ENCODE data around the gene KIFBP. TPM values are rescaled to one million over a fixed set of nuclear protein-coding genes. Genes with fewer than 3 reads are reported as not detected.

KIFBP gene
- total and polyA plus RNA-seq, 2 of the 13 experiments (the other 11 are each of a cell fraction or from before 2014, with no cell fraction given): 13.0 to 21.9 TPM

DNA sequence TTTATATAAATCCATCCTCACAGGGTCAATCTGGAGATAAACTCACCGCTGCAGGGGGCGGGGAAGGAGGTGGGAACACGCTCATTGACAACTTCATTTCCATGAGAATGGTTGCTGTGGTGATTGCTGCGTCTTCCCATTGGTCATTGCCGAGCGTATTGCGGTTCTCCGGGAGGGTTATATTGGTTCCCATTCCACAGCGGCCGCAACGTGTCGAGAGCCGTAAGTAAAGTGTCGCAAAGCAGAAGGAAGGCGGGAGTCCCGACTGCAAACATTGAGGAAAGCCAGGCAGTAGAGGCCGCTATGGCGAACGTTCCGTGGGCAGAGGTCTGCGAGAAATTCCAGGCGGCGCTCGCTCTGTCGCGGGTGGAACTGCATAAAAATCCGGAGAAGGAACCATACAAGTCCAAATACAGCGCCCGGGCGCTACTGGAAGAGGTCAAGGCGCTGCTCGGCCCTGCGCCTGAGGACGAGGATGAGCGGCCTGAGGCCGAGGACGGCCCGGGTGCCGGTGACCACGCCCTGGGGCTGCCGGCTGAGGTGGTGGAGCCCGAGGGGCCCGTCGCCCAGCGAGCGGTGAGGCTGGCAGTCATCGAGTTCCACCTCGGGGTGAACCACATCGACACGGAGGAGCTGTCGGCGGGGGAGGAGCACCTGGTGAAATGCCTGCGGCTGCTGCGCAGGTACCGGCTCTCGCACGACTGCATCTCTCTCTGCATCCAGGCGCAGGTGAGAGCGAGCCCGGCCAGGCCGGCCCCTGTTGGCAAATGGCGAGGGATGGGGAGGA, at the start of gene KIFBP (continued):
- TF ChIP-seq TOE1 (CRISPR knock-in tag; IDR thresholded peaks at IDR 0.05): no peak
- TF ChIP-seq HMGA1 (CRISPR knock-in tag; conservative IDR thresholded peaks at IDR 0.05): no peak
- no peak for TF ChIP-seq ZNF576 (CRISPR knock-in tag; IDR thresholded peaks at IDR 0.05)
- no peak for TF ChIP-seq ZNF83 (CRISPR knock-in tag; IDR thresholded peaks at IDR 0.05; ENCODE audit: borderline replicate concordance)
- 0 out of 2 replicates have a peak, but pooled peaks have one; percentile 38 for TF ChIP-seq FOXK2 (IDR thresholded peaks at IDR 0.05)
- TF ChIP-seq MEIS2 (CRISPR knock-in tag; IDR thresholded peaks at IDR 0.05): no peak
- peak; percentile 88; the same call in 1 of the 2 replicates for TF ChIP-seq NFATC3 (CRISPR knock-in tag; IDR thresholded peaks at IDR 0.05)
- no peak for TF ChIP-seq ZNF232 (CRISPR knock-in tag; IDR thresholded peaks at IDR 0.05; ENCODE audit: borderline replicate concordance)
- no peak for TF ChIP-seq SSRP1 (CRISPR knock-in tag; IDR thresholded peaks at IDR 0.05)
- TF ChIP-seq RNF219 (CRISPR knock-in tag; IDR thresholded peaks at IDR 0.05): no peak
- no peak for TF ChIP-seq MAFG (CRISPR knock-in tag; IDR thresholded peaks at IDR 0.05)
- peak; percentile 63 for TF ChIP-seq ZNF746 (CRISPR knock-in tag; IDR thresholded peaks at IDR 0.05)
- TF ChIP-seq, protein P1, sequence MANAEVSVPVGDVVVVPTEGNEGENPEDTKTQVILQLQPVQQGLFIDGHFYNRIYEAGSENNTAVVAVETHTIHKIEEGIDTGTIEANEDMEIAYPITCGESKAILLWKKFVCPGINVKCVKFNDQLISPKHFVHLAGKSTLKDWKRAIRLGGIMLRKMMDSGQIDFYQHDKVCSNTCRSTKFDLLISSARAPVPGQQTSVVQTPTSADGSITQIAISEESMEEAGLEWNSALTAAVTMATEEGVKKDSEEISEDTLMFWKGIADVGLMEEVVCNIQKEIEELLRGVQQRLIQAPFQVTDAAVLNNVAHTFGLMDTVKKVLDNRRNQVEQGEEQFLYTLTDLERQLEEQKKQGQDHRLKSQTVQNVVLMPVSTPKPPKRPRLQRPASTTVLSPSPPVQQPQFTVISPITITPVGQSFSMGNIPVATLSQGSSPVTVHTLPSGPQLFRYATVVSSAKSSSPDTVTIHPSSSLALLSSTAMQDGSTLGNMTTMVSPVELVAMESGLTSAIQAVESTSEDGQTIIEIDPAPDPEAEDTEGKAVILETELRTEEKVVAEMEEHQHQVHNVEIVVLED (CRISPR knock-in tag; IDR thresholded peaks at IDR 0.05; ENCODE audit: borderline replicate concordance): peak; percentile 66; the same call in 1 of the 2 replicates
- peak; percentile 50; the same call in 1 of the 2 replicates for TF ChIP-seq KLF9 (CRISPR knock-in tag; IDR thresholded peaks at IDR 0.05; ENCODE audit: low read depth)
- TF ChIP-seq RBAK (CRISPR knock-in tag; IDR thresholded peaks at IDR 0.05): no peak
- TF ChIP-seq HIC2 (CRISPR knock-in tag; IDR thresholded peaks at IDR 0.05; ENCODE audit: low read depth): no peak
- TF ChIP-seq ZNF777 (CRISPR knock-in tag; IDR thresholded peaks at IDR 0.05): peak; percentile 59
- no peak for TF ChIP-seq ZMAT5 (CRISPR knock-in tag; IDR thresholded peaks at IDR 0.05; ENCODE audit: borderline replicate concordance, low read depth)
- TF ChIP-seq ATF2 (CRISPR knock-in tag; IDR thresholded peaks at IDR 0.05): no peak; the same call in 1 of the 2 replicates
- peak; percentile 73; the same call in 1 of the 2 replicates for TF ChIP-seq ZNF441 (CRISPR knock-in tag; IDR thresholded peaks at IDR 0.05; ENCODE audit: borderline replicate concordance)
- TF ChIP-seq ZNF296 (CRISPR knock-in tag; conservative IDR thresholded peaks at IDR 0.05): 0 out of 2 replicates have a peak, but pooled peaks have one; percentile 27
- 0 out of 2 replicates have a peak, but pooled peaks have one; percentile 53 for TF ChIP-seq ZNF598 (CRISPR knock-in tag; IDR thresholded peaks at IDR 0.05; ENCODE audit: borderline replicate concordance)
- TF ChIP-seq ZNF282 (IDR thresholded peaks at IDR 0.05; ENCODE audit: partially characterized antibody): no peak
